ENCODE data around the gene CHST3. TPM values are rescaled to one million over a fixed set of nuclear protein-coding genes. Genes with fewer than 3 reads are reported as not detected.

Gene CHST3
- polyA plus RNA-seq, 2 of the 4 experiments (the other 2 are of a cell fraction) = 12.8 to 23.1 TPM

GRCh38 chr10:72029414-72029813 lies 65.2 kb downstream of the CHST3 start:
- WGBS (ENCODE audit: missing lambda C conversion rate) = 100% methylated on average over 1 of the region's 1 CpG
- TF ChIP-seq JUNB (IDR thresholded peaks at IDR 0.05) (no peak), FOXS1 (CRISPR knock-in tag; IDR thresholded peaks at IDR 0.05) (no peak), ATOH8 (CRISPR knock-in tag; IDR thresholded peaks at IDR 0.05; ENCODE audit: low read depth) (no peak), TFCP2L1 (CRISPR knock-in tag; IDR thresholded peaks at IDR 0.05) (no peak), KDM5A (IDR thresholded peaks at IDR 0.05) (no peak), HDAC2 (IDR thresholded peaks at IDR 0.05) (no peak), SMC3 (IDR thresholded peaks at IDR 0.05) (no peak), KDM1A (IDR thresholded peaks at IDR 0.05; ENCODE audit: low read depth) (no peak), MYC (IDR thresholded peaks at IDR 0.05; ENCODE audit: borderline replicate concordance, low read length) (no peak)
- TF ChIP-seq, protein P1, sequence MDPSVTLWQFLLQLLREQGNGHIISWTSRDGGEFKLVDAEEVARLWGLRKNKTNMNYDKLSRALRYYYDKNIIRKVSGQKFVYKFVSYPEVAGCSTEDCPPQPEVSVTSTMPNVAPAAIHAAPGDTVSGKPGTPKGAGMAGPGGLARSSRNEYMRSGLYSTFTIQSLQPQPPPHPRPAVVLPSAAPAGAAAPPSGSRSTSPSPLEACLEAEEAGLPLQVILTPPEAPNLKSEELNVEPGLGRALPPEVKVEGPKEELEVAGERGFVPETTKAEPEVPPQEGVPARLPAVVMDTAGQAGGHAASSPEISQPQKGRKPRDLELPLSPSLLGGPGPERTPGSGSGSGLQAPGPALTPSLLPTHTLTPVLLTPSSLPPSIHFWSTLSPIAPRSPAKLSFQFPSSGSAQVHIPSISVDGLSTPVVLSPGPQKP (IDR thresholded peaks at IDR 0.05; ENCODE audit: low read depth, low read length) = no peak
- Histone ChIP-seq H3K4me2 (no peak overlapping the region), H3K4me1 (peaks cover 24% of the 10 kb centered on the region), H3K9me3 (no peaks in the 10 kb centered on the region), H3K27ac (no peak overlapping the region), H3K4me3 (no peak overlapping the region)
- DNase-seq (ENCODE audit: low read depth in 1 of 2, low spot score in 1 of 2) (no peak), ATAC-seq (no peak), FAIRE-seq (no peak)
- ChIA-PET POLR2A (no interaction called here), CTCF (interaction anchor here (1.4 to 9.3 kb wide), 2 partner anchors 10 to 17 kb away, joined by 6 to 72 read pairs; no protein-coding TSS in a partner anchor)

- WGBS (ENCODE audit: missing lambda C conversion rate) = 81% methylated on average over 18 of the region's 19 CpGs
- no peak overlapping the region for H3K4me3 ChIP-seq
- DNase-seq (ENCODE audit: low read depth in 1 of 2, low spot score in 1 of 2) (no peak), ATAC-seq (no peak; a peak in 1 of 6 replicates), FAIRE-seq (no peak)
- no peak overlapping the region for H3K4me2 ChIP-seq
- POLR2A ChIA-PET = no interaction called here
- CTCF ChIA-PET = interaction anchor here (0.6 to 9.3 kb wide), 8 partner anchors 9 to 306 kb away, joined by 3 to 72 read pairs (median 4); no protein-coding TSS in a partner anchor
- H3K9me3 ChIP-seq = no peaks in the 10 kb centered on the region
- peaks cover 24% of the 10 kb centered on the region for H3K4me1 ChIP-seq
- H3K27ac ChIP-seq = peak overlapping the region in 1 of 2 experiments; percentile 3; a peak in 2 of 6 replicates
- TF ChIP-seq NPAS2 (CRISPR knock-in tag; IDR thresholded peaks at IDR 0.05; ENCODE audit: borderline replicate concordance) (no peak), TP53 (CRISPR knock-in tag; IDR thresholded peaks at IDR 0.05) (no peak), EHMT2 (IDR thresholded peaks at IDR 0.05; ENCODE audit: low read depth) (no peak), E2F6 (IDR thresholded peaks at IDR 0.05; ENCODE audit: borderline replicate concordance, low read depth) (no peak), EP300 (IDR thresholded peaks at IDR 0.05) (no peak), BHLHE40 (IDR thresholded peaks at IDR 0.05; ENCODE audit: low read depth, low read length) (no peak), PBX3 (IDR thresholded peaks at IDR 0.05) (no peak), USF2 (IDR thresholded peaks at IDR 0.05) (no peak), EHF (CRISPR knock-in tag; IDR thresholded peaks at IDR 0.05) (no peak)
- TF ChIP-seq, protein P2, sequence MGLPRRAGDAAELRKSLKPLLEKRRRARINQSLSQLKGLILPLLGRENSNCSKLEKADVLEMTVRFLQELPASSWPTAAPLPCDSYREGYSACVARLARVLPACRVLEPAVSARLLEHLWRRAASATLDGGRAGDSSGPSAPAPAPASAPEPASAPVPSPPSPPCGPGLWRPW (IDR thresholded peaks at IDR 0.05) = no peak
Observed at GRCh38 chr10:72030762-72031543, 66.8 kb downstream of the CHST3 start.

All from A549 (cell line).